A549 (cell line): ENCODE measurements around the gene S100A12. TPM values are rescaled to one million over a fixed set of nuclear protein-coding genes. Genes with fewer than 3 reads are reported as not detected.

ENCODE experiments used
- ATAC-seq, 2 experiments: fragments of 200-7000 bp in 1 of 2; fragments of >200 bp in 1 of 2; cut with Nextera tagmentation in 1 of 2; cut with Tn5 transposase in 1 of 2; 3 replicates each; pipeline versions ENCODE4 v1.8.0 to v1.9.1; 2018 to 2020; ENCODE audit warnings: mild to moderate bottlenecking in 1 of 2, moderate library complexity in 1 of 2
- CTCF ChIA-PET: fragments of 300-600 bp; sonication (Branson Sonifier 250); formaldehyde crosslinking; extraction: SDS; loops from one replicate; lab custom pipeline; 2021; ENCODE audit warnings: antibody characterized with exemption, inconsistent platforms; lab: Yijun Ruan, JAX
- POLR2A ChIA-PET: fragments of 350-600 bp; formaldehyde crosslinking; extraction: SDS; loops from one replicate; lab custom pipeline; 2021; ENCODE audit warnings: antibody characterized with exemption, inconsistent platforms; lab: Yijun Ruan, JAX
- DNase-seq, 2 experiments: peaks; one replicate each; pipeline versions ENCODE4 v3.0.0 to v3.0.0-alpha.2; 2011 to 2016; ENCODE audit warnings: low read depth in 1 of 2, low spot score in 1 of 2
- FAIRE-seq: peaks from 2 replicates; lab custom pipeline; 2011; peaks lifted over from hg19 to GRCh38; lab: Jason Lieb, UNC
- H3K27ac ChIP-seq, 2 experiments: fragments of >200 bp; sonication (Bioruptor Twin); formaldehyde crosslinking; 3 replicates each; pipeline ENCODE4 v1.5.1; 2016 to 2017
- H3K4me1 ChIP-seq: fragments of >200 bp; sonication (Bioruptor Twin); formaldehyde crosslinking; 3 replicates; pipeline ENCODE4 v1.6.1; 2016
- H3K4me2 ChIP-seq: fragments of >200 bp; sonication (Bioruptor Twin); formaldehyde crosslinking; 3 replicates; pipeline ENCODE4 v1.6.1; 2016
- H3K4me3 ChIP-seq: fragments of >200 bp; sonication (Bioruptor Twin); formaldehyde crosslinking; 3 replicates; pipeline ENCODE4 v1.5.1; 2016
- H3K9me3 ChIP-seq: fragments of >200 bp; sonication (Bioruptor Twin); formaldehyde crosslinking; 3 replicates; pipeline ENCODE4 v1.6.1; 2016
- CBX2 ChIP-seq: fragments of 200-600 bp; sonication (generic); IDR thresholded peaks from 2 replicates; pipeline ENCODE4 v1.6.1; 2016; ENCODE audit warnings: low read depth, mild to moderate bottlenecking, borderline replicate concordance
- CBX8 ChIP-seq: fragments of 200-600 bp; sonication (generic); IDR thresholded peaks from 2 replicates; pipeline ENCODE4 v1.6.1; 2016
- CEBPB ChIP-seq, 2 experiments: fragments of >200 bp in 1 of 2; sonication (Bioruptor Twin) in 1 of 2; formaldehyde crosslinking in 1 of 2; IDR thresholded peaks; 2 replicates each; pipeline ENCODE4 v1.6.1; 2012 to 2016
- CHD2 ChIP-seq: fragments of 150-350 bp; IDR thresholded peaks from 2 replicates; pipeline ENCODE4 v1.6.1; 2014; ENCODE audit warnings: low read length; ENCODE audit not compliant: partially characterized antibody
- CHD4 ChIP-seq: fragments of 200-600 bp; sonication (generic); IDR thresholded peaks from 2 replicates; pipeline ENCODE4 v1.6.1; 2016; ENCODE audit warnings: antibody characterized with exemption, mild to moderate bottlenecking, borderline replicate concordance
- EHF ChIP-seq: fragments of 250-450 bp; sonication (Bioruptor Pico); IDR thresholded peaks from 2 replicates; pipeline ENCODE4 v1.5.0; 2020; ENCODE audit warnings: mild to moderate bottlenecking
- EHMT2 ChIP-seq: fragments of 200-600 bp; sonication (generic); IDR thresholded peaks from 2 replicates; pipeline ENCODE4 v1.6.1; 2016; ENCODE audit warnings: antibody characterized with exemption, low read depth, mild to moderate bottlenecking, moderate library complexity
- FOSB ChIP-seq: fragments of 250-450 bp; sonication (Bioruptor Pico); IDR thresholded peaks from 2 replicates; pipeline ENCODE4 v1.5.0; 2020; ENCODE audit warnings: mild to moderate bottlenecking, moderate library complexity
- FOXS1 ChIP-seq: fragments of 250-450 bp; sonication (Bioruptor Pico); IDR thresholded peaks from 2 replicates; pipeline ENCODE4 v1.5.0; 2020; ENCODE audit warnings: mild to moderate bottlenecking, moderate library complexity
- GATA3 ChIP-seq: IDR thresholded peaks from 2 replicates; pipeline ENCODE4 v1.6.1; 2012; ENCODE audit warnings: borderline replicate concordance
- HOXA7 ChIP-seq: fragments of 250-450 bp; sonication (Bioruptor Pico); IDR thresholded peaks from 2 replicates; pipeline ENCODE4 v1.5.0; 2020; ENCODE audit warnings: mild to moderate bottlenecking, moderate library complexity
- HOXB13 ChIP-seq: fragments of 250-450 bp; sonication (Bioruptor Pico); IDR thresholded peaks from 2 replicates; pipeline ENCODE4 v1.5.0; 2020; ENCODE audit warnings: low read depth, mild to moderate bottlenecking, moderate library complexity
- KDM1A ChIP-seq: fragments of 200-600 bp; sonication (generic); IDR thresholded peaks from 2 replicates; pipeline ENCODE4 v1.6.1; 2016; ENCODE audit warnings: low read depth, mild to moderate bottlenecking
- KDM5A ChIP-seq: fragments of 200-600 bp; sonication (generic); IDR thresholded peaks from 2 replicates; pipeline ENCODE4 v1.6.1; 2016; ENCODE audit warnings: antibody characterized with exemption, mild to moderate bottlenecking
- MAFK ChIP-seq: fragments of 450-650 bp; IDR thresholded peaks from 2 replicates; pipeline ENCODE4 v1.6.1; 2014; ENCODE audit not compliant: partially characterized antibody
- NR3C1 ChIP-seq: fragments of >200 bp; sonication (Bioruptor Twin); formaldehyde crosslinking; IDR thresholded peaks from 3 replicates; pipeline ENCODE4 v1.6.1; 2017
- RAD21 ChIP-seq, 2 experiments: fragments of >200 bp in 1 of 2; sonication (Bioruptor Twin) in 1 of 2; formaldehyde crosslinking in 1 of 2; IDR thresholded peaks in 1 of 2; conservative IDR thresholded peaks in 1 of 2; 2 replicates in 1 of 2; 3 replicates in 1 of 2; pipeline ENCODE4 v1.6.1; 2012 to 2018; ENCODE audit warnings: inconsistent platforms in 1 of 2
- SREBF2 ChIP-seq: fragments of 450-650 bp; IDR thresholded peaks from 2 replicates; pipeline ENCODE4 v1.6.1; 2014; ENCODE audit warnings: mild to moderate bottlenecking, moderate library complexity
- ZC3H11A ChIP-seq: fragments of 450-650 bp; IDR thresholded peaks from 2 replicates; pipeline ENCODE4 v1.6.1; 2014; ENCODE audit warnings: antibody characterized with exemption, mild to moderate bottlenecking
- ZSCAN20 ChIP-seq: fragments of 250-450 bp; sonication (Bioruptor Pico); IDR thresholded peaks from 2 replicates; pipeline ENCODE4 v1.8.0; 2022; ENCODE audit warnings: mild to moderate bottlenecking, moderate library complexity
- WGBS: methylation state at CpG from one replicate; pipeline ENCODE4 v1.1.6; 2017; ENCODE audit errors: missing lambda C conversion rate; 5-methylcytosine and 5-hydroxymethylcytosine counted together
- polyA plus RNA-seq, 4 experiments: library from polyadenylated mRNA; depleted of rRNA in 3 of 4; stranded (reverse); fragments of >200 nt; fragmentation: RNase III in 1 of 4; extraction: RNeasy Plus Mini Kit Qiagen cat#74134 plus additional on column Dnase treatment in 1 of 4; gene quantifications; 2 replicates in 3 of 4; 3 replicates in 1 of 4; pipeline ENCODE4 v1.2.3, GENCODE V29; 2011 to 2017
- TF ChIP-seq, protein P1 (sequence below): IDR thresholded peaks from 2 replicates; pipeline ENCODE4 v1.6.1; 2012; ENCODE audit warnings: low read depth, borderline replicate concordance
- TF ChIP-seq, protein P2 (sequence below): fragments of >200 bp; sonication (Bioruptor Twin); formaldehyde crosslinking; IDR thresholded peaks from 3 replicates; pipeline ENCODE4 v1.5.1; 2016
- TF ChIP-seq, protein P3 (sequence below): fragments of 200-600 bp; sonication (generic); IDR thresholded peaks from 2 replicates; pipeline ENCODE4 v1.6.1; 2016; ENCODE audit warnings: antibody characterized with exemption, mild to moderate bottlenecking, moderate library complexity
- TF ChIP-seq, protein P4 (sequence below): fragments of >200 bp; sonication (Bioruptor Twin); formaldehyde crosslinking; IDR thresholded peaks from 3 replicates; pipeline ENCODE4 v1.6.1; 2016

The S100A12 gene
- polyA plus RNA-seq, 2 of the 4 experiments (the other 2 are of a cell fraction) = not detected

DNA sequence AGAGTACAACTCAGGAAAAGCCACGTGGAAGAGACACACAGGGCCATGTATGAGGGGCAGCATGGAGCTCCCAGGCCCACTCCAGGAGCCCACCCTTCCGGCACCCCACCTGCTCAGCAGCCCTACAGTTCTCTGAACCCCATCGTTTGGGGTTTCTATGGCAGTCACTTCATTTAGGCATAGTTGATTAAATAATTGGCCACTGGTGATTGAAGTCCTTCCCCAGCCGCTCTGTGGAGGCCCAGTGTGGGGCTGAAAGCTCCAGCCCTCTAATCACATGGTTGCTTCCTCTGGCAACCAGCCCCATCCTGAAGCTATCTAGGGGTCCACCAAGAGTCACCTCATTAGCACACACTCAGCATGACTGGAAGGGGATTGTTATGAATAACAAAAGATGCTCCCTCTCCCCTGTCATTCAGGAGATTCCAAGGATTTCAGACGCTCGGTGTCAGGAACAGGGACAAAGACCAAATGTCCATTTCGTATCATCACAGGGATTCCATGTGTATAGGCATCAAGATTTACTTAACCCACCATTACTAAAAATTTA, 28.7 kb upstream of the S100A12 start:
- Histone ChIP-seq H3K9me3 (0 out of 3 replicates have a peak, but pooled peaks cover 6% of the 10 kb centered on the region), H3K4me2 (no peak overlapping the region), H3K27ac (no peak overlapping the region), H3K4me3 (no peak overlapping the region), H3K4me1 (no peaks in the 10 kb centered on the region)
- no peak for ATAC-seq
- no peak for FAIRE-seq
- no peak for DNase-seq
- CTCF ChIA-PET = interaction anchor here (0.6 to 3.8 kb wide), 6 partner anchors 49 to 95 kb away, joined by 3 to 15 read pairs (median 4); partner anchors contain the start of gene PGLYRP4
- POLR2A ChIA-PET = no interaction called here
- WGBS = 52% methylated on average over 7 of the region's 7 CpGs
- TF ChIP-seq KDM5A = no peak

DNA sequence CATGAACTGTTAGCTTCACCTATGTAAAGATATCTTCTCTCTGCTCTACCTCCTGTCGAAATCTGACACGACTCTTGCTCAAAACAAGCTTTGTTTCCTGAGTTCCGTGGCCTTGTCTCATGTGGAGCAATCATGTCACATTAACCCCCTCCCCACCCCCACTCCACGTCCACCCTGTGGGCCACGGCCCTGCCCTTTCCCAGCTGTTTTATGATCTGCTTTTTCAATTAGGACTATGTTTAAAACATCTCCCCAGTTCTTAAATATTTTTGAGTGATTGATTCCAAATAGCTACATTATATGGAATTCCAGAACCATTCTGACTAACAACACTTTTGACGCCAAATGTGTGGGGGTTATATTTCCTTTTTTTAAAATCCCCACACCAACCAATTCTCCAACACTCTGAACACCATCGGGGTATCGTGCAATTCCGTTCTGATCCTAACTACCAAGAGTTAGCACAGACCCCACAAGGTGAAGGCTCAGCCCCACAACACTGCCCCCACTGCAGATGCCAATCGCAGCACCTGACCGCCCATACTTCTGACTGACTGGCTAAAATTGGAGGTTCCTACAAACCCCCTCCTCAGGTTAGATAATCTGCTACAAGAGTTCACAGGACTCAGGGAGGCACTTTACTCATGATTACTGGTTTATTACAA, 28.1 kb upstream of the S100A12 start:
- no peak for FAIRE-seq
- POLR2A ChIA-PET = no interaction called here
- no peak for TF ChIP-seq CEBPB (IDR thresholded peaks at IDR 0.05)
- TF ChIP-seq RAD21 (conservative IDR thresholded peaks at IDR 0.05 in 1 of 2, IDR thresholded peaks at IDR 0.05 in 1 of 2) = no peak
- no peak for TF ChIP-seq HOXA7
- TF ChIP-seq FOSB (CRISPR knock-in tag) = no peak
- TF ChIP-seq, protein P1, sequence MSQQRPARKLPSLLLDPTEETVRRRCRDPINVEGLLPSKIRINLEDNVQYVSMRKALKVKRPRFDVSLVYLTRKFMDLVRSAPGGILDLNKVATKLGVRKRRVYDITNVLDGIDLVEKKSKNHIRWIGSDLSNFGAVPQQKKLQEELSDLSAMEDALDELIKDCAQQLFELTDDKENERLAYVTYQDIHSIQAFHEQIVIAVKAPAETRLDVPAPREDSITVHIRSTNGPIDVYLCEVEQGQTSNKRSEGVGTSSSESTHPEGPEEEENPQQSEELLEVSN = no peak
- no peak for TF ChIP-seq HOXB13
- TF ChIP-seq NR3C1 = no peak
- no peak for TF ChIP-seq EHF
- TF ChIP-seq EHMT2 = no peak
- TF ChIP-seq ZSCAN20 (CRISPR knock-in tag) = no peak
- TF ChIP-seq CHD2 = no peak

DNA sequence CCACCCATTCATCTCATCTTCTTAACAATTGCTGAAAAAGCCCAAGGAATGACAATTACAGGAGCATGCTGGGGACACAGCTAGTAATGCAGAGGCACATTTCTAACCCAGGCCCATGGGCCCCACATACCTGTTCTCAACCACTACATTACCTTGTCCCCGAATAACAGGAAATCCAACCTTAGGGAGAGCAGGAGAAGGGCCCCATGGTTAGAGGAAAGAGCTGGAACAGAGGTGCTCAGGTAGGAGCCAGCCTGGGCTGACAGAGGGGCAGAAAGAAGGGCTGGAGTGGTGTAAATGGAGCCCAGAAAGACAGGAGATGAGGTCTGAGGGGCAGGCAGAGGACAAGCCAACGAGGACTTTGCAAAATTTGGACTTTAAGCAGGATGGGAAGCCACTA, 26.8 kb upstream of the S100A12 start:
- Histone ChIP-seq H3K4me1 (no peaks in the 10 kb centered on the region), H3K4me2 (no peak overlapping the region), H3K4me3 (no peak overlapping the region), H3K9me3 (0 out of 3 replicates have a peak, but pooled peaks cover 4% of the 10 kb centered on the region), H3K27ac (no peak overlapping the region)
- ATAC-seq = no peak
- 2% methylated on average over 2 of the region's 2 CpGs for WGBS
- CTCF ChIA-PET = interaction anchor here (2.3 to 3.8 kb wide), 2 partner anchors 49 to 93 kb away, joined by 14 to 15 read pairs; no protein-coding TSS in a partner anchor
- POLR2A ChIA-PET = no interaction called here
- no peak for DNase-seq
- FAIRE-seq = no peak
- TF ChIP-seq KDM1A (no peak), ZC3H11A (no peak), CBX2 (no peak), EHF (no peak), FOXS1 (CRISPR knock-in tag) (no peak), CBX8 (no peak), CHD4 (no peak), GATA3 (no peak), MAFK (no peak), SREBF2 (no peak)
- TF ChIP-seq, protein P2, sequence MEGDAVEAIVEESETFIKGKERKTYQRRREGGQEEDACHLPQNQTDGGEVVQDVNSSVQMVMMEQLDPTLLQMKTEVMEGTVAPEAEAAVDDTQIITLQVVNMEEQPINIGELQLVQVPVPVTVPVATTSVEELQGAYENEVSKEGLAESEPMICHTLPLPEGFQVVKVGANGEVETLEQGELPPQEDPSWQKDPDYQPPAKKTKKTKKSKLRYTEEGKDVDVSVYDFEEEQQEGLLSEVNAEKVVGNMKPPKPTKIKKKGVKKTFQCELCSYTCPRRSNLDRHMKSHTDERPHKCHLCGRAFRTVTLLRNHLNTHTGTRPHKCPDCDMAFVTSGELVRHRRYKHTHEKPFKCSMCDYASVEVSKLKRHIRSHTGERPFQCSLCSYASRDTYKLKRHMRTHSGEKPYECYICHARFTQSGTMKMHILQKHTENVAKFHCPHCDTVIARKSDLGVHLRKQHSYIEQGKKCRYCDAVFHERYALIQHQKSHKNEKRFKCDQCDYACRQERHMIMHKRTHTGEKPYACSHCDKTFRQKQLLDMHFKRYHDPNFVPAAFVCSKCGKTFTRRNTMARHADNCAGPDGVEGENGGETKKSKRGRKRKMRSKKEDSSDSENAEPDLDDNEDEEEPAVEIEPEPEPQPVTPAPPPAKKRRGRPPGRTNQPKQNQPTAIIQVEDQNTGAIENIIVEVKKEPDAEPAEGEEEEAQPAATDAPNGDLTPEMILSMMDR = no peak
- TF ChIP-seq, protein P3, sequence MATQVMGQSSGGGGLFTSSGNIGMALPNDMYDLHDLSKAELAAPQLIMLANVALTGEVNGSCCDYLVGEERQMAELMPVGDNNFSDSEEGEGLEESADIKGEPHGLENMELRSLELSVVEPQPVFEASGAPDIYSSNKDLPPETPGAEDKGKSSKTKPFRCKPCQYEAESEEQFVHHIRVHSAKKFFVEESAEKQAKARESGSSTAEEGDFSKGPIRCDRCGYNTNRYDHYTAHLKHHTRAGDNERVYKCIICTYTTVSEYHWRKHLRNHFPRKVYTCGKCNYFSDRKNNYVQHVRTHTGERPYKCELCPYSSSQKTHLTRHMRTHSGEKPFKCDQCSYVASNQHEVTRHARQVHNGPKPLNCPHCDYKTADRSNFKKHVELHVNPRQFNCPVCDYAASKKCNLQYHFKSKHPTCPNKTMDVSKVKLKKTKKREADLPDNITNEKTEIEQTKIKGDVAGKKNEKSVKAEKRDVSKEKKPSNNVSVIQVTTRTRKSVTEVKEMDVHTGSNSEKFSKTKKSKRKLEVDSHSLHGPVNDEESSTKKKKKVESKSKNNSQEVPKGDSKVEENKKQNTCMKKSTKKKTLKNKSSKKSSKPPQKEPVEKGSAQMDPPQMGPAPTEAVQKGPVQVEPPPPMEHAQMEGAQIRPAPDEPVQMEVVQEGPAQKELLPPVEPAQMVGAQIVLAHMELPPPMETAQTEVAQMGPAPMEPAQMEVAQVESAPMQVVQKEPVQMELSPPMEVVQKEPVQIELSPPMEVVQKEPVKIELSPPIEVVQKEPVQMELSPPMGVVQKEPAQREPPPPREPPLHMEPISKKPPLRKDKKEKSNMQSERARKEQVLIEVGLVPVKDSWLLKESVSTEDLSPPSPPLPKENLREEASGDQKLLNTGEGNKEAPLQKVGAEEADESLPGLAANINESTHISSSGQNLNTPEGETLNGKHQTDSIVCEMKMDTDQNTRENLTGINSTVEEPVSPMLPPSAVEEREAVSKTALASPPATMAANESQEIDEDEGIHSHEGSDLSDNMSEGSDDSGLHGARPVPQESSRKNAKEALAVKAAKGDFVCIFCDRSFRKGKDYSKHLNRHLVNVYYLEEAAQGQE = no peak
- TF ChIP-seq, protein P1 = no peak
- TF ChIP-seq, protein P4, sequence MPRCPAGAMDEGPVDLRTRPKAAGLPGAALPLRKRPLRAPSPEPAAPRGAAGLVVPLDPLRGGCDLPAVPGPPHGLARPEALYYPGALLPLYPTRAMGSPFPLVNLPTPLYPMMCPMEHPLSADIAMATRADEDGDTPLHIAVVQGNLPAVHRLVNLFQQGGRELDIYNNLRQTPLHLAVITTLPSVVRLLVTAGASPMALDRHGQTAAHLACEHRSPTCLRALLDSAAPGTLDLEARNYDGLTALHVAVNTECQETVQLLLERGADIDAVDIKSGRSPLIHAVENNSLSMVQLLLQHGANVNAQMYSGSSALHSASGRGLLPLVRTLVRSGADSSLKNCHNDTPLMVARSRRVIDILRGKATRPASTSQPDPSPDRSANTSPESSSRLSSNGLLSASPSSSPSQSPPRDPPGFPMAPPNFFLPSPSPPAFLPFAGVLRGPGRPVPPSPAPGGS = no peak

More for the DNA sequence above, 28.1 kb upstream of the S100A12 start:
- ATAC-seq = no peak
- Histone ChIP-seq H3K4me1 (no peaks in the 10 kb centered on the region), H3K4me3 (no peak overlapping the region), H3K4me2 (no peak overlapping the region), H3K9me3 (0 out of 3 replicates have a peak, but pooled peaks cover 6% of the 10 kb centered on the region), H3K27ac (no peak overlapping the region)
- 38% methylated on average over 11 of the region's 11 CpGs for WGBS
- DNase-seq = no peak
- CTCF ChIA-PET = interaction anchor here (0.6 to 3.8 kb wide), 5 partner anchors 51 to 95 kb away, joined by 3 to 15 read pairs (median 4); partner anchors contain the start of gene PGLYRP4
